Measurements from ENCODE around the gene ABCA10.

DNA sequence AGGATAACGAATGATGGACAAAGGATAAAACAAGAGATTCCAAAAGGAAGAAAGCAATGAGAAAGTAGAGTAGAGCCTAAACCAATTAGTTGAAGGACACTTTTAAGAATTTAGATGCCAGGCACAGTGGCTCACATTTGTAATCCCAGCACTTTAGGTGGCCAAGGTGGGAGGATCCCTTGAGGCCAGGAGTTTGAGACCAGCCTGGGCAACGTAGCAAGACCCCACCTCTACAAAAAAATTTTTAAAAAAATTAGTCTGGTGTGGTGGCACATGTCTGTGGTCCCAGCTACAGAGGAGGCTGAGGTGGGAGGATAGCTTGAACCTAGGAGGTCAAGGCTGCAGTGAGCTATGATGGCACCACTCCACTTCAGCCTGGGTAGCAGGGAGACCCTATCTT lies 20.0 kb downstream of the ABCA10 start:
- TF ChIP-seq, protein P1, sequence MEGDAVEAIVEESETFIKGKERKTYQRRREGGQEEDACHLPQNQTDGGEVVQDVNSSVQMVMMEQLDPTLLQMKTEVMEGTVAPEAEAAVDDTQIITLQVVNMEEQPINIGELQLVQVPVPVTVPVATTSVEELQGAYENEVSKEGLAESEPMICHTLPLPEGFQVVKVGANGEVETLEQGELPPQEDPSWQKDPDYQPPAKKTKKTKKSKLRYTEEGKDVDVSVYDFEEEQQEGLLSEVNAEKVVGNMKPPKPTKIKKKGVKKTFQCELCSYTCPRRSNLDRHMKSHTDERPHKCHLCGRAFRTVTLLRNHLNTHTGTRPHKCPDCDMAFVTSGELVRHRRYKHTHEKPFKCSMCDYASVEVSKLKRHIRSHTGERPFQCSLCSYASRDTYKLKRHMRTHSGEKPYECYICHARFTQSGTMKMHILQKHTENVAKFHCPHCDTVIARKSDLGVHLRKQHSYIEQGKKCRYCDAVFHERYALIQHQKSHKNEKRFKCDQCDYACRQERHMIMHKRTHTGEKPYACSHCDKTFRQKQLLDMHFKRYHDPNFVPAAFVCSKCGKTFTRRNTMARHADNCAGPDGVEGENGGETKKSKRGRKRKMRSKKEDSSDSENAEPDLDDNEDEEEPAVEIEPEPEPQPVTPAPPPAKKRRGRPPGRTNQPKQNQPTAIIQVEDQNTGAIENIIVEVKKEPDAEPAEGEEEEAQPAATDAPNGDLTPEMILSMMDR (IDR thresholded peaks at IDR 0.05) = no peak
- no peak for TF ChIP-seq ZFX (IDR thresholded peaks at IDR 0.05; ENCODE audit: borderline replicate concordance)

Data from 22Rv1 (cell line).